GM23338 (cell line): ENCODE measurements around the gene ACADVL. TPM values are rescaled to one million over a fixed set of nuclear protein-coding genes. Genes with fewer than 3 reads are reported as not detected.

Experiments
- ATAC-seq: fragments of 200-7000 bp; cut with Tn5 transposase; 3 replicates; pipeline ENCODE4 v1.9.1; 2020
- DNase-seq: peaks from one replicate; pipeline ENCODE4 v3.0.0-alpha.2; 2015; ENCODE audit warnings: low spot score
- H2AFZ ChIP-seq: fragments of 200-600 bp; sonication (generic); 2 replicates; pipeline ENCODE4 v1.8.0; 2016; ENCODE audit warnings: antibody characterized with exemption, mild to moderate bottlenecking, moderate library complexity
- H3F3A ChIP-seq: fragments of 200-600 bp; sonication (generic); replicated peaks from 2 replicates; pipeline ENCODE4 v1.8.0; 2017; ENCODE audit warnings: antibody characterized with exemption, mixed run types, low read depth
- H3K27ac ChIP-seq: fragments of 200-600 bp; sonication (generic); 2 replicates; pipeline ENCODE4 v1.6.1; 2016; ENCODE audit warnings: low read depth
- H3K27me3 ChIP-seq: fragments of 200-600 bp; sonication (generic); 2 replicates; pipeline ENCODE4 v1.8.0; 2016; ENCODE audit warnings: mild to moderate bottlenecking, mixed run types, moderate library complexity; ENCODE audit not compliant: insufficient read depth
- H3K36me3 ChIP-seq: fragments of 200-600 bp; sonication (generic); 2 replicates; pipeline ENCODE4 v1.8.0; 2016; ENCODE audit warnings: mild to moderate bottlenecking; ENCODE audit not compliant: insufficient read depth
- H3K4me1 ChIP-seq: fragments of 200-600 bp; sonication (generic); 2 replicates; pipeline ENCODE4 v1.8.0; 2016; ENCODE audit warnings: mild to moderate bottlenecking, moderate library complexity; ENCODE audit not compliant: insufficient read depth
- H3K4me2 ChIP-seq: fragments of 200-600 bp; sonication (generic); 2 replicates; pipeline ENCODE4 v1.7.1; 2017; ENCODE audit warnings: mixed run types
- H3K4me3 ChIP-seq: fragments of 200-600 bp; sonication (generic); 2 replicates; pipeline ENCODE4 v1.6.1; 2016; ENCODE audit warnings: mixed run types
- H3K79me2 ChIP-seq: fragments of 200-600 bp; sonication (generic); replicated peaks from 2 replicates; pipeline ENCODE4 v1.8.0; 2017; ENCODE audit warnings: mild to moderate bottlenecking; ENCODE audit not compliant: insufficient read depth
- H3K9me2 ChIP-seq: fragments of 200-600 bp; sonication (generic); 2 replicates; pipeline ENCODE4 v1.8.0; 2017; ENCODE audit not compliant: insufficient read depth
- H4K20me1 ChIP-seq: fragments of 200-600 bp; sonication (generic); replicated peaks from 2 replicates; pipeline ENCODE4 v1.8.0; 2017; ENCODE audit warnings: mild to moderate bottlenecking; ENCODE audit not compliant: insufficient read depth
- H3K27ac Mint-ChIP-seq: 2 replicates; pipeline ENCODE4 v1.8.0; 2020; ENCODE audit warnings: inconsistent platforms, mild to moderate bottlenecking, moderate library complexity, mixed read lengths
- H3K27me3 Mint-ChIP-seq: 3 replicates; pipeline ENCODE4 v1.8.0; 2022; ENCODE audit warnings: low read depth, mild to moderate bottlenecking, moderate library complexity, mixed read lengths, inconsistent platforms; ENCODE audit not compliant: insufficient read depth, poor library complexity
- H3K36me3 Mint-ChIP-seq: 3 replicates; pipeline ENCODE4 v1.8.0; 2021; ENCODE audit warnings: low read depth, mild to moderate bottlenecking, inconsistent platforms, moderate library complexity, mixed read lengths
- H3K4me1 Mint-ChIP-seq: 3 replicates; pipeline ENCODE4 v1.8.0; 2020; ENCODE audit warnings: mild to moderate bottlenecking, inconsistent platforms, mixed read lengths
- H3K4me3 Mint-ChIP-seq: 3 replicates; pipeline ENCODE4 v1.8.0; 2021; ENCODE audit warnings: moderate library complexity, mild to moderate bottlenecking, inconsistent platforms, mixed read lengths
- H3K9me3 Mint-ChIP-seq: 3 replicates; pipeline ENCODE4 v1.8.0; 2020; ENCODE audit warnings: moderate library complexity, mild to moderate bottlenecking, inconsistent platforms, mixed read lengths
- CREB1 ChIP-seq: fragments of 250-450 bp; sonication (Bioruptor Pico); IDR thresholded peaks from 2 replicates; pipeline ENCODE4 v1.5.0; 2020; ENCODE audit warnings: low read depth, mild to moderate bottlenecking, moderate library complexity
- ETS1 ChIP-seq: IDR thresholded peaks from 2 replicates; pipeline ENCODE4 v1.6.1; 2016; ENCODE audit warnings: antibody characterized with exemption
- EZH2phosphoT487 ChIP-seq: fragments of 200-600 bp; sonication (generic); IDR thresholded peaks from one replicate; pipeline ENCODE4 v1.8.1; 2018; ENCODE audit warnings: antibody characterized with exemption; ENCODE audit not compliant: unreplicated experiment
- NANOG ChIP-seq: IDR thresholded peaks from 2 replicates; pipeline ENCODE4 v1.6.1; 2016; ENCODE audit warnings: antibody characterized with exemption, borderline replicate concordance
- POLR2AphosphoS5 ChIP-seq: IDR thresholded peaks from 2 replicates; pipeline ENCODE4 v1.6.1; 2016; ENCODE audit warnings: antibody characterized with exemption, low read depth
- STAT1 ChIP-seq: IDR thresholded peaks from one replicate; pipeline ENCODE4 v1.6.1; 2016; ENCODE audit warnings: antibody characterized with exemption; ENCODE audit not compliant: unreplicated experiment
- ZNF114 ChIP-seq: fragments of 250-450 bp; sonication (Bioruptor Pico); IDR thresholded peaks from 2 replicates; pipeline ENCODE4 v1.5.0; 2020; ENCODE audit warnings: mild to moderate bottlenecking, moderate library complexity
- ZNF331 ChIP-seq: fragments of 250-450 bp; sonication (Bioruptor Pico); IDR thresholded peaks from 2 replicates; pipeline ENCODE4 v1.5.0; 2020; ENCODE audit warnings: low read depth, mild to moderate bottlenecking, moderate library complexity
- polyA plus RNA-seq: library from polyadenylated mRNA; unstranded; fragments of >200 nt; fragmentation: Nextera tagmentation; extraction: Ambion mirVana; gene quantifications from 2 replicates; pipeline ENCODE4 v1.2.1, GENCODE V29; 2016
- total RNA-seq: library from RNA; depleted of rRNA; stranded (reverse); fragments of >200 nt; shearing (Covaris generic); gene quantifications from 2 replicates; pipeline ENCODE4 v1.2.3, GENCODE V29; 2014
- TF ChIP-seq, protein P1 (sequence below), 2 experiments: fragments of 200-600 bp in 1 of 2; sonication (generic) in 1 of 2; conservative IDR thresholded peaks; 2 replicates each; pipeline versions ENCODE4 v1.5.1 to v1.6.1; 2016 to 2017; ENCODE audit warnings: antibody characterized with exemption in 2 of 2, low read depth in 2 of 2, mild to moderate bottlenecking in 2 of 2, moderate library complexity in 1 of 2

ACADVL gene
- total and polyA plus RNA-seq, 2 experiments from 2014 or later: 152 to 156 TPM

- H3K27me3 ChIP-seq: no peaks in the 10 kb centered on the region
- peaks cover 17% of the 10 kb centered on the region for H4K20me1 ChIP-seq
- H3K4me2 ChIP-seq: peak within 1 kb of the TSS; percentile 92
- DNase-seq (peak; percentile 100), ATAC-seq (peak; percentile 61)
- H2AFZ ChIP-seq: no peak within 1 kb of the TSS
- Mint-ChIP-seq H3K9me3 (peaks cover 2% of the 10 kb centered on the region), H3K4me1 (peaks cover 40% of the 10 kb centered on the region), H3K36me3 (peaks cover 59% of the 10 kb centered on the region), H3K27ac (peak within 1 kb of the TSS; percentile 98), H3K4me3 (peak within 1 kb of the TSS; percentile 87), H3K27me3 (peaks cover 35% of the 10 kb centered on the region)
- H3K4me1 ChIP-seq: peaks cover 19% of the 10 kb centered on the region
- H3K4me3 ChIP-seq: peak within 1 kb of the TSS; percentile 99
- TF ChIP-seq ETS1 (peak; percentile 99), POLR2AphosphoS5 (peak; percentile 44; the same call in 1 of the 2 replicates), NANOG (no peak), CREB1 (CRISPR knock-in tag) (peak; percentile 59), EZH2phosphoT487 (no peak)
- TF ChIP-seq, protein P1, sequence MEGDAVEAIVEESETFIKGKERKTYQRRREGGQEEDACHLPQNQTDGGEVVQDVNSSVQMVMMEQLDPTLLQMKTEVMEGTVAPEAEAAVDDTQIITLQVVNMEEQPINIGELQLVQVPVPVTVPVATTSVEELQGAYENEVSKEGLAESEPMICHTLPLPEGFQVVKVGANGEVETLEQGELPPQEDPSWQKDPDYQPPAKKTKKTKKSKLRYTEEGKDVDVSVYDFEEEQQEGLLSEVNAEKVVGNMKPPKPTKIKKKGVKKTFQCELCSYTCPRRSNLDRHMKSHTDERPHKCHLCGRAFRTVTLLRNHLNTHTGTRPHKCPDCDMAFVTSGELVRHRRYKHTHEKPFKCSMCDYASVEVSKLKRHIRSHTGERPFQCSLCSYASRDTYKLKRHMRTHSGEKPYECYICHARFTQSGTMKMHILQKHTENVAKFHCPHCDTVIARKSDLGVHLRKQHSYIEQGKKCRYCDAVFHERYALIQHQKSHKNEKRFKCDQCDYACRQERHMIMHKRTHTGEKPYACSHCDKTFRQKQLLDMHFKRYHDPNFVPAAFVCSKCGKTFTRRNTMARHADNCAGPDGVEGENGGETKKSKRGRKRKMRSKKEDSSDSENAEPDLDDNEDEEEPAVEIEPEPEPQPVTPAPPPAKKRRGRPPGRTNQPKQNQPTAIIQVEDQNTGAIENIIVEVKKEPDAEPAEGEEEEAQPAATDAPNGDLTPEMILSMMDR (conservative IDR thresholded peaks at IDR 0.05; ENCODE audit: low read depth in 2 of 2): no peak
- peaks cover 43% of the 10 kb centered on the region for H3F3A ChIP-seq
- no peaks in the 10 kb centered on the region for H3K9me2 ChIP-seq
- H3K36me3 ChIP-seq: peaks cover 19% of the 10 kb centered on the region
- peaks cover 44% of the 10 kb centered on the region for H3K79me2 ChIP-seq
- peak within 1 kb of the TSS; percentile 93; the same call in 1 of the 2 replicates for H3K27ac ChIP-seq
These were observed 19.6 kb downstream of the ACADVL start, which contains the start of gene PHF23 for GRCh38 chr17:7239091-7240027. Gene PHF23, minus strand, starts transcription at chr17:7239457. Its CDS starts 178 bp downstream, at chr17:7239279.

GRCh38 chr17:7240375-7240774 lies 20.6 kb downstream of the ACADVL start:
- Histone ChIP-seq H3K4me2 (no peak overlapping the region; the same call in 1 of the 2 replicates), H2AFZ (no peak overlapping the region), H3F3A (peaks cover 41% of the 10 kb centered on the region), H3K4me1 (peaks cover 19% of the 10 kb centered on the region), H3K79me2 (peaks cover 43% of the 10 kb centered on the region), H3K36me3 (peaks cover 17% of the 10 kb centered on the region), H3K27me3 (no peaks in the 10 kb centered on the region), H3K4me3 (peak overlapping the region; percentile 78; the same call in 1 of the 2 replicates), H4K20me1 (peaks cover 16% of the 10 kb centered on the region), H3K9me2 (no peaks in the 10 kb centered on the region), H3K27ac (0 out of 2 replicates have a peak overlapping the region, but pooled peaks have one; percentile 93)
- H3K27me3 Mint-ChIP-seq: peaks cover 33% of the 10 kb centered on the region
- ATAC-seq: no peak
- H3K4me3 Mint-ChIP-seq: peak overlapping the region; percentile 87
- peak overlapping the region; percentile 76 for H3K27ac Mint-ChIP-seq
- no peaks in the 10 kb centered on the region; the same call in none of the 3 replicates for H3K9me3 Mint-ChIP-seq
- DNase-seq: no peak
- peaks cover 54% of the 10 kb centered on the region for H3K36me3 Mint-ChIP-seq
- H3K4me1 Mint-ChIP-seq: peaks cover 37% of the 10 kb centered on the region
- TF ChIP-seq STAT1 (no peak), ETS1 (no peak), ZNF114 (CRISPR knock-in tag) (no peak), ZNF331 (CRISPR knock-in tag) (no peak)
